GM15510 (cell line): ENCODE data around the gene PLEKHG1.

ENCODE experiments used
- POLR2A ChIP-seq: IDR thresholded peaks from 3 replicates; pipeline ENCODE4 v1.6.1; 2011; ENCODE audit warnings: borderline replicate concordance; ENCODE audit not compliant: insufficient read length; ENCODE audit errors: extremely low read depth

Gene PLEKHG1

DNA sequence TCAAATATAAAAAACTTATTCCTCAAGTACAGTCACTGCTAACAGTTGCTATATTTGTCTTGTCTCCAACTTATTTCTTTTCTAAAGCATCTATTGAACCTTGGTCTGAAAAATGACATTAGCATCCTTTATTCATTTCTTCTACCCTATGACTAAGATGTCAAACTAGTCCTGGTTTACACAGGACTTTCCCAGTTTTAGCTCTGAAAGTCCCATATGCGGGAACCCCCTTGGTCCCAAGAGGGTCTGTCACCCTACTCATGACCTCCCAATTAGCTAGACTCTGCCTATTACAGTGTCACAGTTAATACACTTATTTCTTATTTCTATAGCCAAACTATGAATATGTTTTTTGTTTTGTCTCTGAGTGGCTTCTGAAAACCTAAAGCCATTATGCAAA, 37.1 kb downstream of the PLEKHG1 start:
- no peak for TF ChIP-seq POLR2A

DNA sequence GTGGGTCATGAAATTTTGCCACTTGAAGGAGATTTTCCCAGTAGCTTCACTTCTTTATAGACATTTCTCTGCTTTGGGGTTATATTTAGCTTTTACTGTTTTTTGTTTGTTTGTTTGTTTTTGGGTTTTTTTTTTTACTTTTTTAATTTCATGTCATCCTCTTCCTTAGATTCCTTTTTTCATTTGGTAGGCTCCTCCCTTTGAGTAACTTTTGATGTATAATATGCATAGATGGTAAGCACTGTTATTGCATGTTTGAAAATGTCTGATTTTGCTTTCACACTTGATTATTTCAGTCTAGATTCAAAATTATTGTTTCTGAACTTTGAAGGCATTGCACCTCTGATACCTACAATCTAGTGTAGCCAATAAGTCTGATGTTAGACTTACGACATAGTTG, 37.6 kb downstream of the PLEKHG1 start:
- TF ChIP-seq POLR2A, result no peak

DNA sequence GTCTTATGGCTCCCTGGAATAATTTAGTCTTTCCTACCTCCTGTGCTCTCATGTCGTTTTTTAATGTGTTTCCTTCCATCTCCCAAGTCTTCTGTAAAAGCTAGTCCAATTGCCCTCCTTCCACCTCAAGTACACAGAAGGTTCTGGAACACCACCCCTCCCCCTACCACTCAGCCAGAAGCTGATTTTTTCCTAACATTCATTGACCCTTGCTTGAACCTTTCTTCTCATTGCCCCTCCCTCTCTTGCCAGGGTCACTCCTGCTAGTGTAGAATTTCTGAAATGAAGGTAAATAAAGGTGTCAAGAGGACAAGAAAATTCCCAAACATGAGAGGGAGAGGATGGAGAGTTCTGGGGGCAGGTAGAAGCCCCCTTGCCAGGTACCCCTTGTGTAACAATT, 38.6 kb downstream of the PLEKHG1 start:
- no peak for TF ChIP-seq POLR2A

DNA sequence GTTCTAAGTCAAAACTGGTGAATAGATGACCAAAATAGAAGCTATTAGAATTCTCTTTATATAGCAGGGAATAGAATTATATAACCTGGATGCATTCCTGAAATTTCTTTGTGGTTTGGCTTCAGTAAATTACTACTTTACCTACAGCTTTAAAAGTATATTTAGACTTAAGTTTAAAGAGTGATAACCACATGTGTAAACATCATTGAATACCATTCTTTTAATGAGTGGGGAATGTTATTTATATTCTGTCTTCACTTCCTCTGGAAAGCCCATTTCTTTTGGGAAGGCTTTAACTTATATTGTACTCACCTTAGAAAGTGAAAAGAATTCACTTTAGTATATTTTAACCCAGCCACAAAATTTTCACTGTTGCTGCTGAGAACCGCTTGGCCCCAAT, 39.1 kb downstream of the PLEKHG1 start:
- no peak for TF ChIP-seq POLR2A

DNA sequence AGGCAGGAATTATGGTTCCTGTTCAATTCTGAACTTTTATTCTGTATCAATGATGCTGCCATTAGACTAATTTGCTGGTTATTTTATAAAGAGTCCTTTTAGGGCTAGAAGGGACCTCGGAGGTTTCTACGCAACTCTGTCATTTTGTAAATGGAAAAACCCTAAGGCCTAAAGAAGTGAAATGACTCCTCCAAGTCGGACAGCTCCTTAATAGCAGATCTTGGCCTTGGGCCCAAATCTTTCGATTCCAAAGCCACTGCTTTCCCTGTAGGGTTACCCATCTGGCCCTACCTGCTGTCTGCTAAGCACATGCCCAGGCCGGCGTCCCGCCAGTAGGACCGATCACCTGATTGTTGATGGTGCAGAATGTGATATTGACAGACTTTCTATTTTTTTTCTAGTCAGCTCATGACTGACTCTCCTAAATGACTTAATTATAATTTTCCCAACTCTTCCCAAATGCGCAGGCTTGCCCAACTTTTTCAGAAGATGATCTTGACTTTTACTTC, 40.2 kb downstream of the PLEKHG1 start:
- TF ChIP-seq POLR2A, result no peak

DNA sequence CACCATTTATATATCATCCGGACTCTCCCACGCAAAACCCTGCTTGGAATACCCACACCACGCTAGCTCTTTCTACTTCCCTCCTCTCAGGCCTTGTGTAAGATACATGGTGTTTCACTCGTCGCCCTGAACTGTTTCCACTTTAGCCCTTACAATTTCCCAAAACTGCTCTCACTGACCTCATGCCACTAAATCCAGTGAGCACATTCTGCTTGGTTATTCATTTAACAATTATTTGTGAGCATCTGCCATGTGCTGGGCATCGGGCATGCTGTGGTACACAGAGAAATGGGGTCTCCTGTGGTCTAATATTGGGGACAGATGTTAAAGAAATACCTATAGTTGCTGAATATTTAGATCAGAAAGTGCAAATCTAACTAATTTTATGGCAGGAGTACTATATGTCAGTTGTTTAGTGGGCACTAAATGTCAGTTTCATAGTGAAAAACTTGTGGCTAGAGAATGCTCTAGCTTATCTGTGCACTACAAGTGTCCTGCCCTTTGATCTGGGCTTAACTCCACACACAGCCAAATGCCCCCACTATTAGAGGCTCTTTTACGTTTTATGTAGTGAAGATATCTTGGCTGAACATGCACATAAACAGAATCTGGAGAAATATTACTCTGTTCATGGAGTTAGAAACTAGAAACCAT, 41.0 kb downstream of the PLEKHG1 start:
- TF ChIP-seq POLR2A, result no peak

DNA sequence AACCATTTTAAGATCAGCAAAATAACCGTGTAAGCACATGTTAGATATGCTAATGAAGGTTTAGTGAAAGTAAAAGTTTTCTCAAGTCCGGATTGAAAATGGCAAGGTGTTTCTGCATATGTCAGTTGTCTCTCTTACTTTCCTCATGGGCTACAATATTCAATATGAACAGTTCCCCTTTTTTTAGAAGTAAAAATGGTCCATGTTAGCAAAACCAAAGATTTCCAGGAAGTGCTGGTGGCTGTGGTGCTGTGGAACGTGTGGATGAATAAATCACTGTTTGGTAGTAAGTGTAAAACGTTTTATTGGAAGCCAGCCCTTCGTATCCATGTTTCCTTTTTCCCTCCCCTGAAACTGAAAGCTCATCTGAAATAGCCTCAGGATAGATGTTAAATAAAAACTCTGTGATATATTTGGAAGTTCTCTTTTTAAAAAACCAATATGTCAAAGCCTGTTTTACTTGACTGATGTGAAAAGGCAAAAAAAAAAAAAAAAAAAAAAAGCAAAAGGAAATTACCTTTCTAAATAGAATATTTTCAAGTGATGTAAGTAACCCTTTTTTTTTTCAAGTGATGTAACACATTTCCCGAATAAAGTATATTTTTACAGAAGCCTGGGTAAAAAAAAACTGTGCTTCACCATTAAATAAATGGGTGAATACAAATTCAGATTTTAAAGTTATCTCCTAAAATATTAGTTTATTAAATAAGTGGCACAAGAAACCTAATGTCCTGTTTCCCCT, 41.9 kb downstream of the PLEKHG1 start:
- TF ChIP-seq POLR2A, result no peak

DNA sequence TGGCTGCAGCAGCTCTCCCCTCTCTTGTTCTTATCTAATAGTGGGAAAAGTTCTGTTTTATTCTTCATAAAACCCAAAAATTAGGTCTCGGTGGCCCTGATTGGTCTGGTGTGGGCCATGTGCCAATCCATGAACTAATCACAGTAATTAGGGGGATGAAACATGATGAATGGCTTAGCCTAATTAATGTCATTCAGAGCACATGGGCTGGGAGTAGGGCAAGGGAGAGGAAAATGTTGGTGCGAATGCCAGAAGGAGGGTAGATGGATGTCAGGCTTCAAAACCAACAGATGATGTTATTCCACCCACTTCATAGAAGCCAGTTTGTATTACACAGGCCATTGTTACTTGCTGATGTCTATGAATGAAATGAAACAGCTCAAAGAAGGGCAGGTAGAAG, 46.5 kb downstream of the PLEKHG1 start:
- no peak for TF ChIP-seq POLR2A

DNA sequence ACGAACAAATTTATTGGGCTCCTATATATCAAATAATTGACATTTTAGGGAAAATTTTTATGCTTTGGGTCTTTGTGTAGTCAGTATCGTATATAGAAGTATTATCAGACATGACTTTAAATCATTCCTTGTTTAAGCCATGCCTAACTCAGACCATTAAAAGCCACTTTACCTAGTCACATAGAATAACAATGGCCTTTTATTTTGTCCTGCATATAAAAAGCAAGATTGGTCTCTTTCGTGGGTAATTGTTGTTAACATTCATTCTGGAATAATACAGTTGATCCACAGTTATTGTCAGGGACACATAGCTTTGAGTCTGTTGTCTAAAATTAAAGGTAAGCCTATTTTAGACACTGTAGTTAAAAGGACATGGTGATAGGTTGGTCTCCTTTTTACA, 47.4 kb downstream of the PLEKHG1 start:
- no peak for TF ChIP-seq POLR2A
